ENCODE data around the gene ITGAD.

The ITGAD gene

DNA sequence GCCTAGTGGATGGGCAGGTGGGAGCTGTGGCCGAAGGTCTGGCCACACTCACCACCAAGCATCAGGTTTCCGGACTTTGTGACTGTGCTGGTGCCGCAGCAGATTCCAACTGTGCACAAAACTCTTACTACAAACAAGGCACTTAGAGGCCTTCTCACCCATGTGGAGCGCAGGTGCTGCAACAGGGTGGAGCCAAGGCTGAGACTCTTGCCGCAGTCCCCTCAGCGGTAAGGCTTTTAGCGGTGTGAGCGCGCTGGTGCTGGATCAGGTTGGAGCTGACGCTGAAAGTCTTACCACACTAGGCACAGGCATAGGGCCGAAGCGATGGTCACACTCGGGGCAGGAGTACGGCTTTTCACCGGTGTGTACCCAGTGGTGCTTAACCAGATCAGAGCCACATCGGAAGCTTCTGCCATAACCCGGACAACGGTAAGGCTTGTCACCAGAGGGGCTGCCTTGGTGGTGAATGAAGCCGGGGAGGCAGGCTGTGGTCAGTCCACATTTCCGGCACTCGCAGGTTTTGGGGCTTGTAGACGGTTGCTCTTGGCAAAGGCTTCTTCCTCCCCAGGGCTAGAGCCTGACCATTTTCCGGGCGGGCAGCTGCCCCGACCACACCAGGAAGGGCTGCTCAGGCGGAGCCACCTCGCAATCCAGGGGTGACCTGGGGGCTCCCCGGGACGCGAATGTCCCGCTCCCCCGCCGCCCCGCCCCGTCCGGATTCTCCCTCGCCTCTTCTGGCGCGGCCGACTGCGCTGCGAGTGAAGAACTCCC lies 65.1 kb downstream of the ITGAD start:
- TF ChIP-seq, protein P1, sequence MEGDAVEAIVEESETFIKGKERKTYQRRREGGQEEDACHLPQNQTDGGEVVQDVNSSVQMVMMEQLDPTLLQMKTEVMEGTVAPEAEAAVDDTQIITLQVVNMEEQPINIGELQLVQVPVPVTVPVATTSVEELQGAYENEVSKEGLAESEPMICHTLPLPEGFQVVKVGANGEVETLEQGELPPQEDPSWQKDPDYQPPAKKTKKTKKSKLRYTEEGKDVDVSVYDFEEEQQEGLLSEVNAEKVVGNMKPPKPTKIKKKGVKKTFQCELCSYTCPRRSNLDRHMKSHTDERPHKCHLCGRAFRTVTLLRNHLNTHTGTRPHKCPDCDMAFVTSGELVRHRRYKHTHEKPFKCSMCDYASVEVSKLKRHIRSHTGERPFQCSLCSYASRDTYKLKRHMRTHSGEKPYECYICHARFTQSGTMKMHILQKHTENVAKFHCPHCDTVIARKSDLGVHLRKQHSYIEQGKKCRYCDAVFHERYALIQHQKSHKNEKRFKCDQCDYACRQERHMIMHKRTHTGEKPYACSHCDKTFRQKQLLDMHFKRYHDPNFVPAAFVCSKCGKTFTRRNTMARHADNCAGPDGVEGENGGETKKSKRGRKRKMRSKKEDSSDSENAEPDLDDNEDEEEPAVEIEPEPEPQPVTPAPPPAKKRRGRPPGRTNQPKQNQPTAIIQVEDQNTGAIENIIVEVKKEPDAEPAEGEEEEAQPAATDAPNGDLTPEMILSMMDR (IDR thresholded peaks at IDR 0.05; ENCODE audit: insufficient read depth, low read length, poor library complexity, severe bottlenecking) = no peak
- Histone ChIP-seq H3K27me3 (replicated peaks; ENCODE audit: control insufficient read depth, insufficient read depth, low read length) (no peaks in the 10 kb centered on the region), H3K36me3 (ENCODE audit: control insufficient read depth, insufficient read depth, low read length) (peaks cover 7% of the 10 kb centered on the region), H3K4me3 (replicated peaks; ENCODE audit: low read depth, low read length) (peak overlapping the region; percentile 74)
- DNase-seq (ENCODE audit: extremely low read depth, insufficient read length) = peak; percentile 75

DNA sequence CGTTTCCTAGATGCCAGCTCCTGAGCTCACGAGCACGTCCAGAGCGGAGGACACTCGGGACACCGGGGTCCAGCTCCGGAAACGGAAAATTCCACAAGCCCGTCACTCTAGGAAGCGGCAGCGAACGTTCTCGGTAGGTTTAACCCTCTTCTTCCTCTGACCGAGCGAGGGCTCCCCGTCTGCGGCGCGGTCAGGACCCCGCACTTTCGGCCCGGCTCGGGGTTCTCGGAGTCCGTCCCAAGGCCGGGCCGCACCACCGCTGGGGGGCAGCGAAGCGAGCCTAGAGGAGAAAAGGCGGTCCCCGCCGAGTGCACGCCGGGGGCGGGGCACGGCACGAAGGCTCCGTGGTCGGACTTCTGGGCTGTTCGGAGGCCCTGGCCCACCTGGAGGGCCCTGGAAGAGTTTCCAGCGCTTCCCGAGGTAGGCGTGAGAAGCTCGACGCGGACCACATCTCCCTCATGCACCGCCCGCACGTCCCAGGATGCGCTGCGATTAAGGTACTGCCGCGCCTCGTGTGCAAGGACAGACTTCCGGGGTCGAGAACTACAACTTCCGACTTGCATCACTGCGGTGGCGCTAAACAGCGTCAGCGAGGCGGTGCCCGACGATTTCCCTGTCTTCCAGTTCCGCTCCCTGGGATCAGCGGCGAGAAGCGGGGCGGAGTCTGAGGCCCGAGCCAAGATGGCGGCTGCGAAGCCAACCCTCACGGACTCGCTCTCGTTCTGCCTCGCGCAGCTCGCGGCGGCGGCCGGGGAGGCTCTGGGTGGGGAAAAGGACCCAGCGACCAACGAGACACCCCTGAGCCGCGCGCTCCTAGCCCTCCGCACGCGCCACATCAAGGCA lies 65.9 kb downstream of the ITGAD start, which contains the start of gene ARMC5:
Gene ARMC5, plus strand, starts transcription at position 658 of the 843 bp plus-strand sequence. Its CDS starts 24 bp downstream, at position 682.
- TF ChIP-seq, protein P1 (IDR thresholded peaks at IDR 0.05; ENCODE audit: insufficient read depth, low read length, poor library complexity, severe bottlenecking) = peak; percentile 81

DNA sequence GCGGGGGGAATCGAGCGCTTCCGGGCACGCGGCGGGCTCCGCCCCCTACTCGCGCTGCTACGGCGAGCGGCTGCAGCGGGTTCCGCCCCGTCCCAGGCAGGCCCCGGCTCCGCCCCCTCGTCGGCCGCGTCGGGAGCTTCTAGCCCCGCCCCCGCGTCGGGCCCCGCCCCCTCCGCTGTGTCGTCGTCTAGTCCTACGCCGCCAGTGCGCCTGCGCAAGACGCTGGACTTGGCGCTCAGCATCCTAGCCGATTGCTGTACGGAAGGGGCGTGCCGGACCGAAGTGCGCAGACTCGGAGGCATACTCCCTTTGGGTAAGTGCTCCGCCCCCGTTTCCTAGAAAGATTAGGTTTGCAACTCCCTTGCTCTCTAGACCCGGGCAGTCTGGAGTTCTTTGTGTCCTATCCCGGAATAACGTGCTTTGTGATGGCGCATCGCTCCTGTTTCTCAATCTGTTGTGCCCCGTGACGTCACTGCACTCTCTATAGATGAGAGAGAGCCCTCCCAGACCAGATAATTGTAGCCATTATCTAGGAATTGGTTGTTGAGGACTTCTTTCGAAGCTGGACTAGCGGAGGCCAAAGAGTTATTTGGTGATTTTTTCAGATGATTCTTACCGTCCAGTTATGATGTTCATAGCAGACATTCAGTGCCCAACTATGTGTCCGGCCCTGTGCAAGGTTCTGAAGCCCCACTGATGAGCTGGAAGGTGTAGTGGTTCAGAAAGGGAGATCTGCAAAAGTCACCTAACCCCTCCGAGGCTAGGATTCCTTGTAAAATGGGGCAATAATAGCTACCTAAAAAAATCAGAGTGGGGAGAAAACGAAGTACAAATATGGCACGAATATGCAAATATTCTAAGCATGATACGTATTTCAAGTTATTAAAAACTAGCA lies 66.8 kb downstream of the ITGAD start:
- TF ChIP-seq, protein P1 (IDR thresholded peaks at IDR 0.05; ENCODE audit: insufficient read depth, low read length, poor library complexity, severe bottlenecking) = no peak
- H3K36me3 ChIP-seq (ENCODE audit: control insufficient read depth, insufficient read depth, low read length) = peaks cover 11% of the 10 kb centered on the region
- peak overlapping the region; percentile 74 for H3K4me3 ChIP-seq (replicated peaks; ENCODE audit: low read depth, low read length)
- peak; percentile 98 for DNase-seq (ENCODE audit: extremely low read depth, insufficient read length)
- no peaks in the 10 kb centered on the region for H3K27me3 ChIP-seq (replicated peaks; ENCODE audit: control insufficient read depth, insufficient read depth, low read length)

More for the DNA sequence above, 65.9 kb downstream of the ITGAD start, which contains the start of gene ARMC5:
- H3K4me3 ChIP-seq (replicated peaks; ENCODE audit: low read depth, low read length) = peak within 1 kb of the TSS; percentile 74
- peak; percentile 96 for DNase-seq (ENCODE audit: extremely low read depth, insufficient read length)
- peaks cover 7% of the 10 kb centered on the region for H3K36me3 ChIP-seq (ENCODE audit: control insufficient read depth, insufficient read depth, low read length)
- no peaks in the 10 kb centered on the region for H3K27me3 ChIP-seq (replicated peaks; ENCODE audit: control insufficient read depth, insufficient read depth, low read length)

DNA sequence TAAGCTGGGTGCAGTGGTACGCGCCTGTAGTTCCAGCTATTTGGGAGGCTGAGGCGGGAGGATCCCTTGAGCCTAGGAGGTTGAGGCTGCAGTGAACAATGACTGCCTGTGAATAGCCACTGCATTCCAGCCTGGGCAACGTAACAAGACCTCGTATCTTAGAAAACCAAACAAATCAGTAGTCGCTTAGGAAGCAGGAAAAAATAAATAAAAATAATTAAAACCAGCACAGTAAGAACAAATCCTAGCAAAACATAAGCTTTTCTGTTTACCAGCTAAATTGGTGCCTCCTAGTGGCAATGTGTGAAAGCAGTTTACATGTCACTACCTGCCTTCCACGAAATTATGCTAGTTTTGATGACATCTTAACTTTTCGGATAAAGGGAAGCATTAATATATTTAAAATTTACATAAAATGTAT lies 67.5 kb downstream of the ITGAD start:
- H3K36me3 ChIP-seq (ENCODE audit: control insufficient read depth, insufficient read depth, low read length) = peaks cover 12% of the 10 kb centered on the region

More for the DNA sequence above, 67.5 kb downstream of the ITGAD start:
- H3K27me3 ChIP-seq (replicated peaks; ENCODE audit: control insufficient read depth, insufficient read depth, low read length) = no peaks in the 10 kb centered on the region
- no peak for DNase-seq (ENCODE audit: extremely low read depth, insufficient read length)
- peak overlapping the region; percentile 63 for H3K4me3 ChIP-seq (replicated peaks; ENCODE audit: low read depth, low read length)
- TF ChIP-seq, protein P1 (IDR thresholded peaks at IDR 0.05; ENCODE audit: insufficient read depth, low read length, poor library complexity, severe bottlenecking) = peak; percentile 70

Measured in GM06990 (cell line).